Brain microvascular endothelial cell (primary cell): ENCODE measurements around the gene RIMBP2.

Source experiments
- DNase-seq: peaks from one replicate; pipeline ENCODE4 v3.0.0-alpha.2; 2020
- H3K27ac ChIP-seq: fragments of 250-450 bp; sonication (Bioruptor Pico); 2 replicates; pipeline ENCODE4 v1.5.1; 2020; ENCODE audit warnings: mild to moderate bottlenecking, moderate library complexity
- H3K27me3 ChIP-seq: fragments of 250-450 bp; sonication (Bioruptor Pico); replicated peaks from 2 replicates; pipeline ENCODE4 v1.5.1; 2020; ENCODE audit warnings: mild to moderate bottlenecking
- H3K36me3 ChIP-seq: fragments of 250-450 bp; sonication (Bioruptor Pico); replicated peaks from 2 replicates; pipeline ENCODE4 v1.5.1; 2020; ENCODE audit warnings: mild to moderate bottlenecking
- H3K4me3 ChIP-seq: 2 replicates; pipeline ENCODE4 v1.5.1; 2011; ENCODE audit warnings: low read depth, mild to moderate bottlenecking, control low read depth, low read length, moderate library complexity
- CTCF ChIP-seq: IDR thresholded peaks from 2 replicates; pipeline ENCODE4 v1.5.1; 2011; ENCODE audit warnings: low read depth, mild to moderate bottlenecking, moderate library complexity, low read length, control low read depth, inconsistent platforms; ENCODE audit errors: missing control alignments
- in situ Hi-C: cut with HindIII; loops from 2 replicates; pipeline ENCODE4 v1.10.0; 2017; ENCODE audit warnings: low sequenced_read_pairs, low pct_ligation_motif_present

The RIMBP2 gene

GRCh38 chr12:130413909-130414308 lies 302.2 kb downstream of the RIMBP2 start:
- Histone ChIP-seq H3K36me3 (no peaks in the 10 kb centered on the region), H3K27ac (no peak overlapping the region), H3K4me3 (no peak overlapping the region), H3K27me3 (no peaks in the 10 kb centered on the region)
- TF ChIP-seq CTCF, result no peak
- DNase-seq, result no peak
- in situ Hi-C loops, result no loop called here

GRCh38 chr12:130412384-130412783 lies 303.7 kb downstream of the RIMBP2 start:
- H3K36me3 ChIP-seq, result no peaks in the 10 kb centered on the region
- no peaks in the 10 kb centered on the region for H3K27me3 ChIP-seq
- H3K27ac ChIP-seq, result no peak overlapping the region
- no peak for TF ChIP-seq CTCF
- no peak overlapping the region for H3K4me3 ChIP-seq
- DNase-seq, result no peak
- in situ Hi-C loops, result no loop called here

GRCh38 chr12:130405332-130405731 lies 310.8 kb downstream of the RIMBP2 start:
- no peak overlapping the region for H3K27ac ChIP-seq
- in situ Hi-C loops, result no loop called here
- TF ChIP-seq CTCF, result no peak
- H3K27me3 ChIP-seq, result no peaks in the 10 kb centered on the region
- DNase-seq, result no peak
- no peak overlapping the region for H3K4me3 ChIP-seq
- H3K36me3 ChIP-seq, result no peaks in the 10 kb centered on the region

- Histone ChIP-seq H3K27me3 (no peaks in the 10 kb centered on the region), H3K36me3 (no peaks in the 10 kb centered on the region), H3K4me3 (no peak overlapping the region), H3K27ac (no peak overlapping the region)
- no peak for TF ChIP-seq CTCF
- in situ Hi-C loops, result no loop called here
- DNase-seq, result no peak
Measured at GRCh38 chr12:130401703-130402102, 314.4 kb downstream of the RIMBP2 start.

GRCh38 chr12:130398100-130398848 lies 317.8 kb downstream of the RIMBP2 start:
- Histone ChIP-seq H3K27me3 (no peaks in the 10 kb centered on the region), H3K36me3 (no peaks in the 10 kb centered on the region), H3K4me3 (no peak overlapping the region), H3K27ac (no peak overlapping the region)
- TF ChIP-seq CTCF, result no peak
- no peak for DNase-seq
- in situ Hi-C loops, result no loop called here

GRCh38 chr12:130396667-130397066 lies 319.4 kb downstream of the RIMBP2 start:
- Histone ChIP-seq H3K36me3 (no peaks in the 10 kb centered on the region), H3K4me3 (no peak overlapping the region), H3K27ac (no peak overlapping the region), H3K27me3 (no peaks in the 10 kb centered on the region)
- no peak for DNase-seq
- TF ChIP-seq CTCF, result no peak
- in situ Hi-C loops, result no loop called here
